NT2/D1 (cell line): ENCODE results near the gene TBC1D4.

Source experiments
- YY1 ChIP-seq: IDR thresholded peaks from 2 replicates; pipeline ENCODE4 v1.6.1; 2011; ENCODE audit not compliant: insufficient read length, insufficient read depth
- ZNF274 ChIP-seq: IDR thresholded peaks from 2 replicates; pipeline ENCODE4 v1.6.1; 2011; ENCODE audit warnings: mild to moderate bottlenecking, low read depth, low read length

DNA sequence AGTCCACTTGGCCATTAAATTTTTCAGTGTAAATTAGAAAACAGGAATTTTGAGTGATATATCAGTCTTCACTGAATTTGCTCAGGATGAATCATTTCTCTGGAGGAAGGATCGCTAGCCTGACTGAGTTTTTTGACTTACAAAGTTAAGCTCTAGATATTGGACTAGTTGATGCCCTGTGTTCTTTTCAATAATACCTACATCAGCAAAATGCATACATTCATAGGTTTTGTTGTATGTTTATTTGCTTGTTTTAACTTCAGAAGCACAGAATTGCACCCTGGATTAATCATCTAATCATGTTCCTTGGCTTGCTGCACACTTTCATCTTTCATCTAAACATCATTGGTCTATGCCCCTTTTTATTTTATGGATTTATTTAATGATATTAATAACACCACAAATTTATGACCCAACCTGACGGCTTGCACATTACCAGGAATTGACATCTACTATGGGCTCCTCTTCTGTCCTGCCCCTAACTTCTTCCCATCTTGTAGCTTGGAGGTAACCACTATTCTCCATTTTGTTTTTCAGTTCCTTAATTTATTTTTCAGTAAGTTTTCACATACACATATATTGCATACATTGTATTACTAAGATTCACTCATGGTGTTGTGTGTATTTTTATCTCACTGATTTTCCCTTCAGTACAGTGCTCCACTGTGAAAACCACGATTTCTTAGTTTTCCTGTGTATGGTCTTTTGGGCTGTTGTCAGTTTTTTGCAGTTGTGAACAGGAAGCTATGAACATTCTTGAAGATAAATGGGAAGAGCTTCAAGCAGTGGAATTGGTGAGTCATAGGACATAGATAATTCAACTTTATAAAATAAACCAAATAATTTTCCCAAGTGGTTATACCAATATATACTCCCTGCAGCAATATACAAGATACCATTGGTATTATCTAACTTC is 32.4 kb upstream of the TBC1D4 start:
- no peak for TF ChIP-seq YY1
- no peak for TF ChIP-seq ZNF274
